ENCODE results near the gene GFOD2.

The GFOD2 gene

DNA sequence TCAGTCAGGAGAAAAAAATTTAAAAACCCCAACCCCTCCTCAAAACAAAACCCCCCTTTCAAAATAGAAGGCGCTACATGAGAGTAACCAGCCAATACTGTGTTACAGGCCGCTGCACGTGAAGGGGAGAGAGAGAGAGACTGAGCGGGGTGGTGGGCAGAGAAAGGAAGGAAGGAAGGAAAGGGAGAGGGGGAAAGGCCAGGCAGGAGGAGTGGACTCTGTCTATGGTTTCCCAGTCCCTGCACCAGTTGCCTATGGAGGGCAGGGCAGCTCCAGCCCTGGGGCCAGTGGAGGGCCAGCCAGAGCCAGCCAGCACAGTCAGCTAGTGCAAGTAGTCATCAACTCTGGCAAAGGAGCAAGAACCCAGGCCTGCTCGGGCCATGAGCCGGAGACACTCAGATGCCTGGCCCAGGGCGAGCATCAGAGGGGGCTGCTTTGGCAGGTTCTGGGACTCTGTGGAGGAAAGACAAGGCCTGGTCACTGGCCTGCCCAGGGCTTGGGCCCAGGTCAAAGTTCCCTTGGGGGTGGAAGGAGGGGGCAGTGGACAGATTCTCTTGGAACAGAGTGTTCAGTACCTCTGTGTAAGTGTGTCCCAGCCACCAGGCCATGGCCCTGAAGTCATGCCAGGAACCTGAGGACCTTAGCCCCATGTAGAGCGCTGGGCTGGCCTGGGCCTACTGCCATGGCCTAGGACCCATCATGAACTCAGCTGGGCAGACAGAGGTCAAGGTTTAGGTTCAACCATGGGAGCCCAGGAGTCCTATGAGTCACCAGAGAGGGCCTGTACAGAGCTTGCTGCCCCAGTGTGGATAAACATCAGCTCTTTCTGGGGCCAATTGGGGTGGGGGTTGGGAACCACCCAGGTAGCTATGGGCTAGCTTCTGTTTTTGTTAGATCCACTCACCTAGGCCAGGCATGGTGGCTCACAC, 7.3 kb upstream of the GFOD2 start:
- no peak for DNase-seq (ENCODE audit: low read depth)
- TF ChIP-seq, protein P1, sequence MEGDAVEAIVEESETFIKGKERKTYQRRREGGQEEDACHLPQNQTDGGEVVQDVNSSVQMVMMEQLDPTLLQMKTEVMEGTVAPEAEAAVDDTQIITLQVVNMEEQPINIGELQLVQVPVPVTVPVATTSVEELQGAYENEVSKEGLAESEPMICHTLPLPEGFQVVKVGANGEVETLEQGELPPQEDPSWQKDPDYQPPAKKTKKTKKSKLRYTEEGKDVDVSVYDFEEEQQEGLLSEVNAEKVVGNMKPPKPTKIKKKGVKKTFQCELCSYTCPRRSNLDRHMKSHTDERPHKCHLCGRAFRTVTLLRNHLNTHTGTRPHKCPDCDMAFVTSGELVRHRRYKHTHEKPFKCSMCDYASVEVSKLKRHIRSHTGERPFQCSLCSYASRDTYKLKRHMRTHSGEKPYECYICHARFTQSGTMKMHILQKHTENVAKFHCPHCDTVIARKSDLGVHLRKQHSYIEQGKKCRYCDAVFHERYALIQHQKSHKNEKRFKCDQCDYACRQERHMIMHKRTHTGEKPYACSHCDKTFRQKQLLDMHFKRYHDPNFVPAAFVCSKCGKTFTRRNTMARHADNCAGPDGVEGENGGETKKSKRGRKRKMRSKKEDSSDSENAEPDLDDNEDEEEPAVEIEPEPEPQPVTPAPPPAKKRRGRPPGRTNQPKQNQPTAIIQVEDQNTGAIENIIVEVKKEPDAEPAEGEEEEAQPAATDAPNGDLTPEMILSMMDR (IDR thresholded peaks at IDR 0.05; ENCODE audit: low read length, missing control alignments): no peak
- H3K4me3 ChIP-seq (replicated peaks; ENCODE audit: low read depth, low read length): no peak overlapping the region

DNA sequence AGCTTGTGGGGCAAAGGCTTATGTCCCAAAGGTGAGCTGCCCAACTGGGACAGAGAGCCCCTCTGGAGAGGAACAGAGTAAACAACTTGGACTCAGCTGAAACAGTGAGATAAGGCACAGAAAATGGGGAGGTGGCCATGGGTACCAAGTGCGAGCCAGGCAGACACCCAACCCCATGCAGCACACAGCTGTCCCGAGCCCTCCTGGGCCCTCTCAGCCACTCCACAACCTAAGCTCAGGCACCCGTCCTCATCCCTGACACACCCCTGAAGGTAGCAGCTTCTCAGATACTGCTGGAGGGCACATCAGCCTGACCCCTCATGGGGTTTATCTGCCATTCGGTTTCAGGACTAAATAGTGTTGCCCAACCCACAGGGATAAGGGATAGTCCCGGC, 4.8 kb upstream of the GFOD2 start:
- TF ChIP-seq, protein P1 (IDR thresholded peaks at IDR 0.05; ENCODE audit: low read length, missing control alignments): no peak

DNA sequence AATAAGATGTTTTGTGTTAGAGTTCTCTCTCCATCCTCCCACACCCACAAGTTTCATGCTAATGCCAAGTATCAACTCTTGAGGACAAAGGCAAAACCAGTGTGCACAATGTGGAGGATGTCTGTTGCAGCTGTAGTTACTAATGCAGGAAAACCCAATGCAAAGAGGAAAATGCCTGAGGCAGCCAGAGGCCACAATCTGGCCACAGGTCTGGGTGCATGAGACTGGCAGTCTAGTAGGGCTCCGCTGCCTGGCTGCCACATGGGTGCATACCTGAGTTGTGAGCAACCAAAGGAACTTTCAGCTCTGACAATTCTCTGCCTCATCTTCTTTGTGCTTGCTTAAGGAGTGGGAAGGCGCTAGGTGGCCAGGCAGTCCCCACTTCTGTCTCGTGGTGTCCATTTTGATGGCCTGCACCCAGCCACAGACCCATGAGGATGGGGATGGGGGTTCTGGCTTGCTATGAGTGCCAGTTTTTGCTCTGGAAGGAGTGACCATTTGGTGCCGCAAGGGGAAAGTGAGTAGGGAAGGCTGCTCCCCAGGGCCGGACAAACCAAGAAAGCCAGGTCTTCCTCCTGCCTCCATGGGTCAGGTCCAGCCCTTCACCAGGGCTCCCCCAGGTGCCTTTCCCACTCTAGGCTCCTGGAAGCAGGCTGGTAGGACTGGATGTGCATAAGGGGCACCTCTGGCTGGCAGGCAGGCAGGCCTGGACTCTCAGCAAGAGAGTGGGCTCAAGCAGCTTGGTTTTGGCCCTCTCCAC, 4.2 kb upstream of the GFOD2 start:
- H3K4me3 ChIP-seq (replicated peaks; ENCODE audit: low read depth, low read length): no peak overlapping the region
- no peak for DNase-seq (ENCODE audit: low read depth)
- TF ChIP-seq, protein P1 (IDR thresholded peaks at IDR 0.05; ENCODE audit: low read length, missing control alignments): no peak

More for the DNA sequence above, 4.8 kb upstream of the GFOD2 start:
- no peak for DNase-seq (ENCODE audit: low read depth)
- no peak overlapping the region for H3K4me3 ChIP-seq (replicated peaks; ENCODE audit: low read depth, low read length)

DNA sequence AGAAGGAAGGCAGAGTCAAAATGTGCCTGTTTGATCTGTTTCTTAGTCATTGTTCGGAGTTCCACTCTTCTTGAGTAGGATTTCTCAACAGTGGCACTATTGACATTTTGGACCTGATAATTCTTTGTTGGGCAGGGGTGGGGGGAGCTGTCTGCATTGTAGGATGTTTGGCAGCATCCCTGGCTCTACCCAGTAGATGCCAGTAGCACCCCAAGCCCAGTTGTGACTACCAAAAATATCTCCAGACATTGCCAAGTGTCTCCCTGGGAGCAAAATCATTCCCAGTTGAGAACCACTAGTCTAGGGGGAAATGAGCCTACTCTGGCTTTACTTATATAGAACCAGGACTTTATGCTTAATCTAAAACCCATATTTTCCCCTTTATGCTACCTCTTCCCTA, 1.1 kb upstream of the GFOD2 start:
- TF ChIP-seq, protein P1 (IDR thresholded peaks at IDR 0.05; ENCODE audit: low read length, missing control alignments): no peak
- DNase-seq (ENCODE audit: low read depth): peak; percentile 11
- peak overlapping the region; percentile 90 for H3K4me3 ChIP-seq (replicated peaks; ENCODE audit: low read depth, low read length)

DNA sequence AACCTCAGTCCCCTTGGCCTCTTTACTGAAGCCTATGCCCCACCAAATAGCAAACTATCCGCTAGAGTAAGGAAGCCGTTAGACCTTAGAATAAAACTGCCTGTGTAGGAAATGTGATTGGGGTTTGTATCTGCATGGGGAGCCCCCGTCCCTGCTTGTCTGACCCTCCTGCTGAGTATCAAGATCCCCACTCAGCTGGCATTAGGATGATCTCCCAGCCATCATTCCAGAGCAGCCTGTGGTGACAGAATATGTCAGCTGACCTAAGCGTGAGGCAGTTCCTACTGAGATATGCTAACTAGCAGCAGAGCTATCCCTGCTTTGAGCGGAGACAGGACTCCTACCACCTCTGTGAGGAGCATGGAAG, 645 bp upstream of the GFOD2 start:
- H3K4me3 ChIP-seq (replicated peaks; ENCODE audit: low read depth, low read length): peak overlapping the region; percentile 90
- TF ChIP-seq, protein P1 (IDR thresholded peaks at IDR 0.05; ENCODE audit: low read length, missing control alignments): no peak
- DNase-seq (ENCODE audit: low read depth): peak; percentile 54

DNA sequence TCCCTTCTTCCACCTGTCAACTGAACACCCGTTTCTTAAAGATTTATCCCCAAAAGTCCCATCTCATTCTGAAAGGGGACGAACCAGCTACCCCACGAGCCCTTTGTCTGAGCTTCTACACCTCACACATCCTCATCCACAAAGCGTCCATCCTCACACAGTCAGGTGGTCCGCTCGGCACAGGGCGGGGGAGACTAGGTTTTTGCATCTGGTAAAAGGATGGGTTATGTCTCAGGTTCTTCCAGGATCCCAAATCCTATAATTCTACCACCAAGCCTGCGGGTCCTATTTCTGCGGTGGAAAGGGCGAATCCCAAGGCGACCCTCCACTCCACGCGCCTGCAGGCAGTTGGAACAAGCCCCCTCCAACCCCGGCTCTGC, 458 bp downstream of the GFOD2 start:
- peak overlapping the region; percentile 90 for H3K4me3 ChIP-seq (replicated peaks; ENCODE audit: low read depth, low read length)
- DNase-seq (ENCODE audit: low read depth): no peak
- TF ChIP-seq, protein P1 (IDR thresholded peaks at IDR 0.05; ENCODE audit: low read length, missing control alignments): no peak

Data from fibroblast of pulmonary artery (primary cell).